HS-5 (cell line): ENCODE results near the gene PARS2.

Experiments
- DNase-seq: peaks from one replicate; pipeline ENCODE4 v3.0.0-alpha.2; 2012; ENCODE audit warnings: low read depth

Gene PARS2

DNA sequence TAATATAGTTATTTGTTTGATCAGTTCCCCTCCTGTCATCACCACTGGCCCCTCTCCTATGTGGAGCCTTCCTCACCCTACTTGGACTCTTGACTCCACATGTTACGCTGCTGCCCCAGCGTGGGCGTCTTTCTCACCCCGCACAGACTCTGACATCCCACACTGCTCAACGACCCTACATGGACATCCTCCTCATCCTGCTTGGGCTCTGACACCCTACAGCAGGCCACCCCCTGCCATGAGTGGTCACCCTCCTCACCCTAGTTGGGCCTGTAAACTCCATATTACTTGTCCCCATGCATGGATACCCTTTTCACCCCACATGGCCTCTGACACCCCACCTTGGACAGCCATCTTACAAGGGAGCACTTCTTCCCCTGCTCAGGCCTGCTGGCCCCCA lies 27.6 kb downstream of the PARS2 start:
- no peak for DNase-seq

DNA sequence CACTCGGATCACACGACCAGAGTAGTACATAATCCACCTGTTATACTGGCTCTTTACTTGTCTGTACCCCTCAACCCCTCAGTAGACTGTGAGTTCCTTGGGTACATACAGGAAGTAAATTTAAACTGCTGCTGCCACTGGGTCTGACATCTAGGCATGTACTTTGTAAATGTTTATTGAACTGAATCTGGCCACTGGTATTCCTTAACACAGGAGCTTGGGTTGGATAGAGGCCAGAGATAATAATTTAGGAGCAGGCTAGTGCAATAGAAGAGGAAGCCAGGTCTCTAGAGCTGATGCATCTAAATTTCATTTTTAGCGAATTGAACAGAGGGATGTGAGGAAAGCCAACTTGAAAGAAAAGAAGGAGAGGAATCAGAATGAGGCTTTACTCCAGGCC lies 36.3 kb downstream of the PARS2 start:
- no peak for DNase-seq

DNA sequence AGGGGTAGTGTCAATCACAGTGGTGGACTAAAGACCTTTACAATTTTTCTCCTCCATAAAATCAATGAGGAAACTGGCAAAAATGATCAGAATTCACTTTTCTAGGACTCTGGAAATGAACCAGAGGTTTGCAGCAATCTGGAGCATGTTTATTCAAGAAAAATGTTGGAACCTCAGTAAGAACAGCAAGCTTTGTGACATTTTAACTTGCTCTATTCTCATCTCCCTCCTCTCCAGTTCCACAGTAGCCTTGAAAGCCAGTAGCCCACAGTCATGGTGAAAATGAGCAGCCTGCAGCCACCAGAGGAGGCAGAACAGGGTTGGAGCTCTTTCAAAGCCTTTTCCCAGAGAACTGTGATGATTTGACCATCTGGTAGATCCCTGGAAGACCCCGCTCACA lies 39.6 kb downstream of the PARS2 start:
- DNase-seq, result no peak

DNA sequence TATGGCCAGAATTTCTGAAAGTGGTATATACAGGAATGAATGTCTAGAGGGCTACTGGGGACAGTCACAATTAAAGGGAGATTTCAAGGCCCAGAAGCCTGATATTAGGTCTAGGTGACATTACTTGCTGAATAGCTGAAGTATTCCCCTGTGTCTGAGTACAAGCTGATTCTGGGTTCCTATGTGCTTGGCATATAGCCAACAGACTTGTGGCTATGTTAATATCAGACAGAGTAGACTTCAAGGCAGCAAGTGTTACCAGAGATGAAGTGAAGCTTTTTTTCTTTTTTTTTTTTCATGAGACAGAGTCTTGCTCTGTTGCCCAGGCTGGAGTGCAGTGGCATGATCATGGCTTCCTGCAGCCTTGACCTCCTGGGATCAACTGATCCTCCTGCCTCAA lies 40.3 kb downstream of the PARS2 start:
- DNase-seq, result no peak

DNA sequence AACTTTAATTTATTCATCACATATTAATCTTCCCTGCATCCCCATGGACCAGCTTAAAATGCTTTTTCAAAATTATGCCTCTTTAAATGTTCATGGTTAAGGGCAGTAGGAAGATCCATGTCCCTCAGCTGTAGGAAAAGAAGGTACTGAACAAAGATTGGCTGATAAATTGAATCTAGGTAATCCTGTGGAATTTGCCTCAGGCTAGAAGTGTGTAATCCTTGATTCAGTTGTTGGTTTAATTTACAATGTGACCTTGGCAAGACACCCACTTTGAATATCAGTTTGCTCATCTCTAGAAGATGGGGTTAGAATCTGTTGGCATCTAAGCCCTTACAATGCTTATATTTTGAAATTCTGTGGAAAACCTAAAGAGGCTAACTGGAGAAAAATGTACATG lies 42.6 kb downstream of the PARS2 start:
- DNase-seq, result no peak

DNA sequence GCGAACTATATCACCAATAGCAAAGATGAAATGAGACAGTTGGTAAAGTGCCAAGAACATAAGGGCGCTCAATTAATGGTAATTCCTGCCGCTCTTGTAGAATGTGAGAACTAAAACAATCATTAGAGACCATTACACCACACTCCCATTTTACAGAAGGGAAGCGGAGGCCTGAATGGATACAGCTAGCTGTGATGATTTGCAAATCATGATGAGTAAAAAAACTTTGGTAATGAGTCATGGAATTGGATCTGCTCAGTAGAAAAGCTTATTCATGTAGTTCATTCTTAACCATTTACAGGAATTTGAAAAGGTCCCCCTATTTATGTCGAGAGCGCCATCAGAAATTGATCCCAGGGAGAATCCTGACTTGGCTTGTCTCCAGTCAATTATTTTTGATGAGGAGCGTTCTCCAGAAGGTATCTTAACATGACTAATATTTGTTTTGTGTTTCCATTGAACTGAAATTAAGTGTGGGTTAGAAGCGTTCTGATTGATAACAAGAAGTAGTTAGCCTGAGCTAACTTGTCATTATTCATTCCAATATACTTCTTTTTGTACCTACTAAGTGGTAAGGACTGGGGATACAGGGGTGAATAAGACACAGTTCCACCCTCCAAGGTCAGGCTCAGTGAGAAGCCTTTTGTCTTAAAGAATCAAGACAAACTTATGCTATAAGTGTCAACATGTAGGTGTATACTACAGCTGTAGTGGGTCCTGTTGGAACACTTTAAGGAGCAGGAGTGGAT lies 47.9 kb downstream of the PARS2 start:
- DNase-seq, result peak; percentile 59

DNA sequence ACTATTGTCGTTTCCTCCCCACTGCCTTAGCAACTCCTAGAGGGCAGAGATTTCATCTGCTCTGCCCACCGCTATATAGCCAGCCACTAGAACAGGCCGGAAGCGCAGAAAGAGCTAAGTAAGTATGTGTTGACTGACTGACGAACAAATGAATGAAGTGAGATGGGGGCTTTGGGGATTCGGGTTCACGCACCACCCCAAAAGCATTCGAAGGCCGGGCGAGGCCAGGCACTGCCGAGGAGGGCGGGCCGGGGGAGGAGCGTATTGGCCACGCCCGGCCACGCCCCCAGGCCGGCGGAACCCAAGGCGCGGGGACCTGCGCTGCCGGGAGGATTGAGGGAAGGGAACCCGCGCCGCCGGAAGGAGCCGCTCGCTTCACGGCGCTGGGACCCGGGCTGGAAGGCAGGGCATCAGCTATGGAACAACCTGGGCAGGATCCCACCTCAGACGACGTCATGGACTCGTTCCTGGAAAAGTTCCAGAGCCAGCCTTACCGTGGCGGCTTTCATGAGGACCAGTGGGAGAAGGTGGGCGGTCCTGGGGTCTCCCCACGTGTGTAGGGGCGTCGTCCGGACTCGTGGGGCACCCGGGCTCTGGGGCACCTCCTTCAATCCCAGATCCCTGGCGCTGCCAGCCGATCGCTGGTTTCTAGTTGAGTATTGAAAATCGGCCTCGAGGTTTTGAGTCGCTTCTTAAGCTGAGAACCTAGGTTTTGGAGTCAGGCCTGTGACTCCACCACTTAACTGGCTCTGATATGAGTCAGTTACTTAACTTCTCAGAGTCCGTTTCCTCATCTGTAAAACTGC lies 48.6 kb downstream of the PARS2 start, which contains the start of gene TTC4:
TTC4 (plus strand) TSS at position 369 of the 806 bp plus-strand sequence; CDS start at position 417, 48 bp downstream.
- DNase-seq, result peak; percentile 67

DNA sequence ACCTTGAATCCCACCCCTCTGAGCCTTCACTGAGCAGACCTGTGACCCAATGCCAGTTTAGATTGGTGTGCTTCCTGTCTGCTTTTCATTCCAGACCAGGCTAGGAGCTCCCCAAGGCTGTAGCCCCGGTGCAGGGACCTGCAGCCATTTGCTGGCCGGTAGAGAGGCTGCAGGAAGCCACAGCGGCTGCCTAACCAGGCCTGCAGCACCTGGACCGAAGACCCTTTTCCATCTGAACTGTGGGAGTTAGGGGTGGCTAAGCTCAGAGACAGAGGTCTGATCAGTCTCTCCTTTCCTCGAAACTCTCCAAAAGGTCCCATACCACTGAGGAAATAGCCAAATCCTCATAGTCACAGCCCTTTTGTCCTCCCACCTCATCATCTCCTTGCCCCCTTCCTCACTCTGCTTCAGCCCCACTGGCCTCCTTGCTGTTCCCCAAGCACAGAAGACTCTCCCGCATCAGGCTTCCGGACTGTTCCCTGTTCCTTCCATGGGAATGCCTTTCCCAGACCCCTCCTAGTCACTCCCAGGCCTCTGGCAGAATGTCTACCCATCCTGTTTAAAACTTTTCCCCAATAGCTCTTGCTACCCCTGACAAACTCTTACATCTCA lies 49.3 kb downstream of the PARS2 start:
- DNase-seq, result no peak

DNA sequence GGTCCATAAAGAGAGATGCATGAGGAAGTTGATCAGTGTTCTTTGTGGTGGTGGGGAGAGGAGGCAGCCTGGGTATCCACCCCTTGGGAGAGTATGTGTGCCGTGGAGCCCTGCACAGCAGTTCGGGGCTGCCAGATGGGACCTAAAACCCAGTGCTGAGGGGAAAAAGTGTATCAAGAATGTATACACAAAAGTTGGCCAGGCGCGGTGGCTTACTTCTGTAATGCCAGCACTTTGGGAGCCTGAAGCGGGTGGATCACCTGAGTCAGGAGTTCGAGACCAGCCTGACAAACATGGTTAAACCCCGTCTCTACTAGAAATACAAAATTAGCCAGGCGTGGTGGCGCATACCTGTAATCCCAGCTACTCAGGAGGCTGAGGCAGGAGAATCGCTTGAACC lies 52.8 kb downstream of the PARS2 start:
- no peak for DNase-seq

DNA sequence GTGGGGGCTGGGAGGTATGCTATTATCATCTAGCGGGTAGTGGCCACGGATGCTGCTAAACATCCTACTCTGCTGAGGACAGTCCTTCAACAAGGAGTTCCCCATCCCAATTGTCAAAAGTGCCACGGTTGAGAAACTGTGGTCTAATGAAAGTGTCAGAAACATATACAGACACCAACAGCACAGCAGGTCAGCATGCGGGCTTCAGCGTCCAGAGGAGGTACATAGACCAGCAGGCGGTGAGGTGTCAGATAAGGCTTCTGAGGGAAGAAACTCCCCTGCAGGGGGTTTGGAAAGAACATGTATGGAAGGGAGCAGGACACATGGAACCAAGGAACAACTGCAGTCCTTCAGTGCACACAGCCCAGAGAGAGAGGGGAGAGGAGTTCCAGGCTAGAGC lies 53.5 kb downstream of the PARS2 start:
- DNase-seq, result no peak

DNA sequence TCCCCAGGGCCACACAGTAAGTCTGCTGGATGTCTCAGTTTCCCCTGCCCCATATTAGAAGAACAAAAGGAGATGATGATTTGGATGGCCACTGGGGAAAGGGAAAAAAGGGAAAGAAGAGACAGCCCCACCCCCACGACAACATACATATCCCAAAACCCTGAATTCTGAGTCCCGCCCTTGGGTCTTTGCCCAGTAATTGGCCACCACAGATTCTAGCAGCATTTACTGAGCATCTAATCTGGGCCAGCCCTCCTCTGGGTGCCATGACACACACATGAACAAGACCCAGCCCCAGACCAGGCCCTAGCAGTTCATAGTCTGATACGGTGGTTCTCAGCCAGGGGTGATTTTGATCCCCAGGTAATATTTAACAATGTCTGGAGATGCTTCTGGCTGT lies 53.9 kb downstream of the PARS2 start:
- no peak for DNase-seq

DNA sequence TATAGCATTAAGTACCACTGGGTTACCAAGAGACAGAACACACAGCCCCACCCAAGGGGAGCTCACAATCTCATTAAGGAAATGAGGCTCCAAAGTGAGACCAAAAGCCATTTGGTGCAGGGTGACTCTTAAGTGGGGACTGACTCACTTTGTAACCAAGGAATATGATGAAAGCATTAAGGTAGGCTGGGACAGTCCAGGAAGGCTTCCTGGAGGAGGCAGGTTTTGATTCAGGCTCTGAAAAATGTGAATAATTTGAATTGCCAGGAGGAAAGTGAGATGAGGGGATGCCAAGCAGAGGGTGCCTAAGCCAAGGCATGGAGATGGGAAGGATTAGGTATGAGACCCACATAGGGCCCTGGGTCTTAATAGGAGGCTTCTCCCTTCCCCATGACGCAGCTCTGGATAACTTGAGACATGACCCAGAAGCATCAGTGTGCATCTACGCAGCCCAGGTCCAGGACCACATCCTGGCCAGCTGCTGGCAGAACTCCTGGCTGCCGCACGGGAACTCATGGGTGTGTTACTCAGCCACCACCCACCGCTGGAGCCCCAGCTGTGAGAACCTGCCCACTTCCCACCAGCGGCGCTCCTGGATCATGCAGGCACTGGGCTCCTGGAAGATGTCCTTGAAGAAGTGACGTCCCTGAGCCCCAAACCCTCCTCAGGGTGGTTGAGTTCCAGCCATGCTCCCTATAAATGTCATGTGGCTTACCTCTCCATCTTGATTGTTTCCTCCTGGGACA lies 54.6 kb downstream of the PARS2 start:
- no peak for DNase-seq

DNA sequence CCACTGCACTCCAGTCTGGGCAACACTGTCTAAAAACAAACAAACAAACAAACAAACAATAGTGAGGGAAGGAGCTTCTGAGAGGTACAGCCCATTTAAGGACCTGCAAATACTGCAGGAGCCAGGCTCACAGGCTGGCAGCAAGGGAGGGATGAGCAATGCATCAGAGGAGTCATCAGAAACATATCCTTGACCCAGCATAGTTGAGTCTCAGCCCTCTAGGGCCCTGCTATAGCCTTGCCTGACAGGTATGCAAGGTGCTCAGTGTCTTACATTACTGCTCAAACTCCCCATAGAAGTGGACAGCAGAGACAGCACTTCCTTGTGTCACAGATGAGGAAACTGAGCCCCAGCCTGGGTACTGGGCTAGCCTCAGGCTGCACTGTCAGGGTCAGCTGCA lies 55.9 kb downstream of the PARS2 start:
- DNase-seq, result no peak
